ENCODE results near the gene MRPL40.
A peak's percentile ranks its signal among the peaks of the same experiment; 100 is the strongest.

The MRPL40 gene

DNA sequence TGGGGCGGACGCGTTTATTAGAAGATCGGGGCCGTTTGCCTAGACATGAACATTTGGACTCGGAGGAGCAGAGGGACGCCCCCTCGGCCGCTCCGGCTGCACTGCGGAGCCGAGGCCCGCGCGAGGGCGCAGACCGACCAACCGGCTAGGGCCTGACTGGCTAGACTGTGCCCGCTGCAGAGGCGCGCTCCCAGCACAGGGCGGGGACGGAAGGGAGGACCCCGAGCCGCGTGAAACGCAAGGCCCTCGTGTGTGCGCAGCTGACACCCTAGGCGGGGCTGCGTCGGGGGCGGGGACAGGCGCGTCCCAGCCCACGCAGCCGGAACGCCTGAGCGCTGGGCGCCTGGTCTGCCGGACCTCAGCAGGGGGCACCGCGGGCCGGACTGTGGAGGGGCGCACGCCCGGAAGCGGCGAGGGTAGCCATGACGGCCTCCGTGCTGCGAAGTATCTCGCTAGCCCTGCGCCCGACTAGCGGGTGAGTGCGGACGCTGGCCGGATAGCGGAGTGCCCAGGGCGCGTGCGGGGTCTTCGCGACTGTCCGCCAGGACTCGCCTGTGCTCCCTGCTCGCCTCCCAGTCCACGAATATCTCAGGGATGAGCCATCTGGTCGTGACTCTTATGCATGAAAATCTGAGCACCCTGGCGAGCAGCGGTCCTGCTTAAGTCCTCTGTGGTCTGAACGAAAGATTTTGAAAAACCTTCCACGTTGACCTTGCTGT lies at the start of gene MRPL40:
MRPL40 (plus strand) TSS at position 413 of the 719 bp plus-strand sequence; CDS start at position 423, 10 bp downstream.
- no peak for TF ChIP-seq ZFX (IDR thresholded peaks at IDR 0.05; ENCODE audit: borderline replicate concordance)
- TF ChIP-seq, protein P1, sequence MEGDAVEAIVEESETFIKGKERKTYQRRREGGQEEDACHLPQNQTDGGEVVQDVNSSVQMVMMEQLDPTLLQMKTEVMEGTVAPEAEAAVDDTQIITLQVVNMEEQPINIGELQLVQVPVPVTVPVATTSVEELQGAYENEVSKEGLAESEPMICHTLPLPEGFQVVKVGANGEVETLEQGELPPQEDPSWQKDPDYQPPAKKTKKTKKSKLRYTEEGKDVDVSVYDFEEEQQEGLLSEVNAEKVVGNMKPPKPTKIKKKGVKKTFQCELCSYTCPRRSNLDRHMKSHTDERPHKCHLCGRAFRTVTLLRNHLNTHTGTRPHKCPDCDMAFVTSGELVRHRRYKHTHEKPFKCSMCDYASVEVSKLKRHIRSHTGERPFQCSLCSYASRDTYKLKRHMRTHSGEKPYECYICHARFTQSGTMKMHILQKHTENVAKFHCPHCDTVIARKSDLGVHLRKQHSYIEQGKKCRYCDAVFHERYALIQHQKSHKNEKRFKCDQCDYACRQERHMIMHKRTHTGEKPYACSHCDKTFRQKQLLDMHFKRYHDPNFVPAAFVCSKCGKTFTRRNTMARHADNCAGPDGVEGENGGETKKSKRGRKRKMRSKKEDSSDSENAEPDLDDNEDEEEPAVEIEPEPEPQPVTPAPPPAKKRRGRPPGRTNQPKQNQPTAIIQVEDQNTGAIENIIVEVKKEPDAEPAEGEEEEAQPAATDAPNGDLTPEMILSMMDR (IDR thresholded peaks at IDR 0.05) = no peak
- H3K27ac ChIP-seq = peak within 1 kb of the TSS; percentile 97

DNA sequence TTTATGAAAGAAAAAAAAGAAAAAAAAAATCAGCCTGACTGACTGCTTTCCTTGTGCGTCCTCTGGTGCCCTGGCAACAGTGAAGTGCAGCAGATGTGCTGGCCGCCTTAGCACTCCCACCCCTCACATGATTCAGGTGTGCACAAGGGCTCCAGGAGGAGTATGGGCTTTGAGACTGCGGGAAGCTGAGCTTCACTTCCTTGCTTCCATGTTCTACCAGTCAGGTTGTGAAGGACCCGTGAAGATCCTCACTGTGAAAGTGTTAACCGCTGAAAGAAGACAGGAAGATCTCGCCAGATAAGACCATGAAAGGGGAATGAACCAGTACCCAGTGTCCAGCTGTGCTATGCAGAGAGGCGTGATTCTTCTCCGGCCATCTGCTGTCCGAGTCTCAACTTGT lies 49.1 kb upstream of the MRPL40 start:
- TF ChIP-seq, protein P1 (IDR thresholded peaks at IDR 0.05) = no peak
- no peak for TF ChIP-seq ZFX (IDR thresholded peaks at IDR 0.05; ENCODE audit: borderline replicate concordance)
- H3K27ac ChIP-seq = no peak overlapping the region

- H3K27ac ChIP-seq = no peak overlapping the region
- no peak for TF ChIP-seq ZFX (IDR thresholded peaks at IDR 0.05; ENCODE audit: borderline replicate concordance)
Observed at GRCh38 chr22:19385221-19385906, 47.0 kb upstream of the MRPL40 start.

DNA sequence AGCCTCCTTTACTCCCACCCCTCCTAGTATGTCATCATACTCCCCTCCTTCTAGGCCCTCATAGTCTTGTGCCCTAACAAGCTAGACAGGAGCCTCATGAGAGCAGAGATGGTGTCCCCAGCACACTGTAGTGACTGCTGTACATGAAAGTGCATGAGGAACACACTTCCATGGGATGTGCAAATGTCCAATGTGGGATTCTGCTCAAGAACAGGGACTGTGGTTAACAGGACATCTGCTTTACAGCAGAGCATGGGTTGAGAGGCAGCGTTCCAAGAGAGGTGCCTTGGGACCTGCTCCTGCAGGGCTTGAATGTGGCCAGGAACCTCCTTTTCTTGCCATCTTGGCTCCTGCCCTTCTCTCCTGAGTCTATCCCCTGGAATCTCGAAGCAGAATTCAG lies 46.1 kb upstream of the MRPL40 start:
- TF ChIP-seq ZFX (IDR thresholded peaks at IDR 0.05; ENCODE audit: borderline replicate concordance) = no peak
- TF ChIP-seq, protein P1 (IDR thresholded peaks at IDR 0.05) = no peak
- no peak overlapping the region for H3K27ac ChIP-seq

DNA sequence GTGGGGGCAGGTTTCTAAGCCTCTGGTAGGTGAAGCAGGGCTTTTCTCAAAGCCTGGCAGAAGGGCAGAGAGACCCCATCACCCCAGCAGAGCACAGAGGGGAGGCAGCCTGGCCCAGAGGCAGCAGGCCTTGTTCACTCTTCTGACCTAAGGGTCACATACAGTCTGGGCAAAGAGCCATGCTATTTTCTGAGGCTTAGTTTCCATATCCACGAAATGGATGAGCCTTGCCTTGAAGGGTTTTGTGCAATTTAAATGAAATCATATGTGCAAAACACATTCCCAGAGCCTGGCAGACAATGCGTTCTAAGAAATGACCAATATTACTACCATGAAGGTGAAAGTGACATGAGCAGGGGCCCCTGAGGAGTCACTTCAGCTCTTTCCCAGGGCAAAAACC lies 45.3 kb upstream of the MRPL40 start:
- TF ChIP-seq ZFX (IDR thresholded peaks at IDR 0.05; ENCODE audit: borderline replicate concordance) = no peak
- H3K27ac ChIP-seq = no peak overlapping the region

GRCh38 chr22:19387575-19387974 lies 44.8 kb upstream of the MRPL40 start:
- no peak for TF ChIP-seq ZFX (IDR thresholded peaks at IDR 0.05; ENCODE audit: borderline replicate concordance)
- TF ChIP-seq, protein P1 (IDR thresholded peaks at IDR 0.05) = no peak
- no peak overlapping the region for H3K27ac ChIP-seq

DNA sequence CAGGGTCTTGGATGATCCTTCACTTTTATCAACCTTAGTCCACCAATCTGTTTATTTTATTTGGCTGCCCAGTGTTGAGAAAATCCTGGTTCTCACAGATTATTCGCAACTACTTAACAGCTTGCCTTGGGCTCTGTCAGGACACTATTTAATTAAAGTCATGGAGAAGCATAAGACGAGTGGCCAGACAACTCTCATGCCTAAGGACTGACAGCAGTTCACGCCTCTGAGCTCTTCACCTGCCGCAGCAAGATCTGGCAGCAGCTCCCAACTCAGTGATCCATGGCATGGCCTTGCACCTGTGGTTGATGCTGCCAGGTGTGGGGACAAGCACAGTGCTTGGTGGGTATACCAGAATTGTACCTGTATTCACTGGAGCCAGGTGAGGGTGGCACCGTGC lies 38.6 kb upstream of the MRPL40 start:
- no peak overlapping the region for H3K27ac ChIP-seq
- TF ChIP-seq, protein P1 (IDR thresholded peaks at IDR 0.05) = no peak
- TF ChIP-seq ZFX (IDR thresholded peaks at IDR 0.05; ENCODE audit: borderline replicate concordance) = no peak

- no peak overlapping the region for H3K27ac ChIP-seq
- no peak for TF ChIP-seq ZFX (IDR thresholded peaks at IDR 0.05; ENCODE audit: borderline replicate concordance)
- TF ChIP-seq, protein P1 (IDR thresholded peaks at IDR 0.05) = no peak
Observed at GRCh38 chr22:19394274-19395050, 37.9 kb upstream of the MRPL40 start.

Data from 22Rv1 (cell line).